Astrocyte (in vitro differentiated cells and primary cell): ENCODE results near the gene MS4A4E.
"Not testable (repeated sequence)": the region's sequence is repeated elsewhere in the genome, so short reads cannot be mapped to it uniquely, and the experiment has no call there.

Source experiments
- EZH2 ChIP-seq: IDR thresholded peaks from 2 replicates; pipeline ENCODE4 v1.6.1; 2012; ENCODE audit warnings: mild to moderate bottlenecking, low read length, inconsistent platforms; ENCODE audit not compliant: insufficient read depth
- TF ChIP-seq, protein P1 (sequence below): IDR thresholded peaks from 2 replicates; pipeline ENCODE4 v1.5.1; 2011; ENCODE audit warnings: low read depth, mild to moderate bottlenecking, inconsistent platforms, low read length, moderate library complexity; ENCODE audit not compliant: insufficient read depth

DNA sequence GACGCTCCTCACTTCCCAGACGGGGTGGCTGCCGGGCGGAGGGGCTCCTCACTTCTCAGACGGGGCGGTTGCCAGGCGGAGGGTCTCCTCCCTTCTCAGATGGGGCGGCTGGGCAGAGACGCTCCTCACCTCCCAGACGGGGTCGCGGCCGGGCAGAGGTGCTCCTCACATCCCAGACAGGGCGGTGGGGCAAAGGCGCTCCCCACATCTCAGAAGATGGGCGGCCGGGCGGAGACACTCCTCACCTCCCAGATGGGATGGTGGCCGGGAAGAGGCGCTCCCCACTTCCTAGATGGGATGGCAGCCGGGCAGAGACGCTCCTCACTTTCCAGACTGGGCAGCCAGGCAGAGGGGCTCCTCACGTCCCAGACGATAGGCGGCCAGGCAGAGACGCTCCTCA, 41.6 kb downstream of the MS4A4E start:
- TF ChIP-seq, protein P1, sequence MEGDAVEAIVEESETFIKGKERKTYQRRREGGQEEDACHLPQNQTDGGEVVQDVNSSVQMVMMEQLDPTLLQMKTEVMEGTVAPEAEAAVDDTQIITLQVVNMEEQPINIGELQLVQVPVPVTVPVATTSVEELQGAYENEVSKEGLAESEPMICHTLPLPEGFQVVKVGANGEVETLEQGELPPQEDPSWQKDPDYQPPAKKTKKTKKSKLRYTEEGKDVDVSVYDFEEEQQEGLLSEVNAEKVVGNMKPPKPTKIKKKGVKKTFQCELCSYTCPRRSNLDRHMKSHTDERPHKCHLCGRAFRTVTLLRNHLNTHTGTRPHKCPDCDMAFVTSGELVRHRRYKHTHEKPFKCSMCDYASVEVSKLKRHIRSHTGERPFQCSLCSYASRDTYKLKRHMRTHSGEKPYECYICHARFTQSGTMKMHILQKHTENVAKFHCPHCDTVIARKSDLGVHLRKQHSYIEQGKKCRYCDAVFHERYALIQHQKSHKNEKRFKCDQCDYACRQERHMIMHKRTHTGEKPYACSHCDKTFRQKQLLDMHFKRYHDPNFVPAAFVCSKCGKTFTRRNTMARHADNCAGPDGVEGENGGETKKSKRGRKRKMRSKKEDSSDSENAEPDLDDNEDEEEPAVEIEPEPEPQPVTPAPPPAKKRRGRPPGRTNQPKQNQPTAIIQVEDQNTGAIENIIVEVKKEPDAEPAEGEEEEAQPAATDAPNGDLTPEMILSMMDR = not testable (repeated sequence)
- not testable (repeated sequence) for TF ChIP-seq EZH2
